Osteocyte (in vitro differentiated cells): ENCODE results near the gene ARID4B. TPM values are rescaled to one million over a fixed set of nuclear protein-coding genes. Genes with fewer than 3 reads are reported as not detected.
"Not testable (repeated sequence)": the region's sequence is repeated elsewhere in the genome, so short reads cannot be mapped to it uniquely, and the experiment has no call there.

ENCODE experiments used
- DNase-seq: peaks from one replicate; pipeline ENCODE4 v3.0.0; 2021; ENCODE audit warnings: mixed read lengths; ENCODE audit not compliant: unreplicated experiment; ENCODE audit errors: extremely low spot score
- H3K27ac Mint-ChIP-seq: one replicate; pipeline ENCODE4 v1.8.0; 2021; ENCODE audit warnings: mild to moderate bottlenecking, mixed read lengths; ENCODE audit not compliant: unreplicated experiment
- H3K27me3 Mint-ChIP-seq: one replicate; pipeline ENCODE4 v1.8.0; 2021; ENCODE audit warnings: mixed read lengths; ENCODE audit not compliant: unreplicated experiment
- H3K36me3 Mint-ChIP-seq: one replicate; pipeline ENCODE4 v1.8.0; 2021; ENCODE audit warnings: mixed read lengths; ENCODE audit not compliant: unreplicated experiment
- H3K4me1 Mint-ChIP-seq: one replicate; pipeline ENCODE4 v1.8.0; 2021; ENCODE audit warnings: mixed read lengths; ENCODE audit not compliant: unreplicated experiment
- H3K4me3 Mint-ChIP-seq: one replicate; pipeline ENCODE4 v1.8.0; 2021; ENCODE audit warnings: mild to moderate bottlenecking, moderate library complexity, mixed read lengths; ENCODE audit not compliant: unreplicated experiment
- H3K9me3 Mint-ChIP-seq: one replicate; pipeline ENCODE4 v1.8.0; 2021; ENCODE audit warnings: mixed read lengths; ENCODE audit not compliant: unreplicated experiment
- total RNA-seq: library from RNA; stranded (reverse); gene quantifications from 2 replicates; pipeline ENCODE4 v1.2.1, GENCODE V29; 2021
- TF ChIP-seq, protein P1 (sequence below): fragments of 200-600 bp; sonication (generic); IDR thresholded peaks from 2 replicates; pipeline ENCODE4 v1.5.0; 2021; ENCODE audit warnings: antibody characterized with exemption, mild to moderate bottlenecking, moderate library complexity

Gene ARID4B
- total RNA-seq, 1 donor from 2014 or later = 41.3 TPM

GRCh38 chr1:235275223-235275622 lies 52.8 kb downstream of the ARID4B start:
- peaks cover 21% of the 10 kb centered on the region for H3K4me1 Mint-ChIP-seq
- H3K27me3 Mint-ChIP-seq = no peaks in the 10 kb centered on the region
- no peak overlapping the region for H3K4me3 Mint-ChIP-seq
- no peak for DNase-seq
- TF ChIP-seq, protein P1, sequence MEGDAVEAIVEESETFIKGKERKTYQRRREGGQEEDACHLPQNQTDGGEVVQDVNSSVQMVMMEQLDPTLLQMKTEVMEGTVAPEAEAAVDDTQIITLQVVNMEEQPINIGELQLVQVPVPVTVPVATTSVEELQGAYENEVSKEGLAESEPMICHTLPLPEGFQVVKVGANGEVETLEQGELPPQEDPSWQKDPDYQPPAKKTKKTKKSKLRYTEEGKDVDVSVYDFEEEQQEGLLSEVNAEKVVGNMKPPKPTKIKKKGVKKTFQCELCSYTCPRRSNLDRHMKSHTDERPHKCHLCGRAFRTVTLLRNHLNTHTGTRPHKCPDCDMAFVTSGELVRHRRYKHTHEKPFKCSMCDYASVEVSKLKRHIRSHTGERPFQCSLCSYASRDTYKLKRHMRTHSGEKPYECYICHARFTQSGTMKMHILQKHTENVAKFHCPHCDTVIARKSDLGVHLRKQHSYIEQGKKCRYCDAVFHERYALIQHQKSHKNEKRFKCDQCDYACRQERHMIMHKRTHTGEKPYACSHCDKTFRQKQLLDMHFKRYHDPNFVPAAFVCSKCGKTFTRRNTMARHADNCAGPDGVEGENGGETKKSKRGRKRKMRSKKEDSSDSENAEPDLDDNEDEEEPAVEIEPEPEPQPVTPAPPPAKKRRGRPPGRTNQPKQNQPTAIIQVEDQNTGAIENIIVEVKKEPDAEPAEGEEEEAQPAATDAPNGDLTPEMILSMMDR = no peak
- no peak overlapping the region for H3K27ac Mint-ChIP-seq
- H3K9me3 Mint-ChIP-seq = no peaks in the 10 kb centered on the region
- H3K36me3 Mint-ChIP-seq = no peaks in the 10 kb centered on the region

- Mint-ChIP-seq H3K4me1 (peaks cover 20% of the 10 kb centered on the region), H3K4me3 (no peak overlapping the region), H3K27me3 (no peaks in the 10 kb centered on the region), H3K36me3 (no peaks in the 10 kb centered on the region), H3K9me3 (no peaks in the 10 kb centered on the region), H3K27ac (no peak overlapping the region)
- TF ChIP-seq, protein P1 = no peak
- DNase-seq = no peak
These were observed 55.1 kb downstream of the ARID4B start for GRCh38 chr1:235272851-235273250.

DNA sequence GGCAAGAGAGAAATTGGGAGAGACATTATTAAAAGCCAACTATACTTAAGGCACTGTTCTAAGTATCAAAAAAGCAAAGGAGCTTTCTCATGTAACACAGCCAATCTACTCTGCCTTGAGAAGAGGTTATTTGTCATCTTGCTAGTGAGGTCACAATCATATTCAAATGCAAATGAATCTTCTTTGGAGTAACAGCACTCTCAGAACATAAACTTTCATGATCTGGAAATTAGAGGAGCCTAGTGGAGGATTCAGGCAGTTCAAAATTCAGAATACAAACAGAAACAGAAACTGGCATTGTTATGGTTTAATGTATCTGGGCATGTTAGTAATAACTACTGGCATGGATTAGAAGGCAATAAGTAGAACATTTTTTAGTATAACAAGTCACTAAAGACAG lies 57.4 kb downstream of the ARID4B start:
- Mint-ChIP-seq H3K36me3 (no peaks in the 10 kb centered on the region), H3K27me3 (no peaks in the 10 kb centered on the region), H3K9me3 (no peaks in the 10 kb centered on the region), H3K4me1 (peaks cover 26% of the 10 kb centered on the region), H3K27ac (peak overlapping the region; percentile 76), H3K4me3 (no peak overlapping the region)
- TF ChIP-seq, protein P1 = peak; percentile 11
- DNase-seq = no peak

DNA sequence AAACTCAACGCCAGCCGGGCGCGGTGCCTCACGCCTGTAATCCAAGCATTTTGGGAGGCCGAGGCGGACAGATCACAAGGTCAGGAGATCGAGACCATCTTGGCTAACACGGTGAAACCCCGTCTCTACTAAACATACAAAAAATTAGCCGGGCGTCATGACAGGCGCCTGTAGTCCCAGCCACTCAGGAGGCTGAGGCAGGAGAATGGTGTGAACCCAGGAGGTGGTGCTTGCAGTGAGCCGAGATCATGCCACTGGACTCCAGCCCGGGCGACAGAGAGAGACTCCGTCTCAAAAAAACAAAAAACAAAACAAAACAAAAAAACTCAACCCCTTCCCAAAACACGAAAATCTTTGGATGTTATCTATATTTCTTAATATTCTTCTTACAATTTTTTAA lies 58.0 kb downstream of the ARID4B start:
- H3K9me3 Mint-ChIP-seq, H3K36me3 Mint-ChIP-seq, H3K27me3 Mint-ChIP-seq, DNase-seq, H3K4me3 Mint-ChIP-seq: not testable (repeated sequence)
- Mint-ChIP-seq H3K4me1 (peaks cover 28% of the 10 kb centered on the region), H3K27ac (peak overlapping the region; percentile 31)

- Mint-ChIP-seq H3K4me3 (no peak overlapping the region), H3K9me3 (no peaks in the 10 kb centered on the region), H3K27me3 (no peaks in the 10 kb centered on the region), H3K36me3 (no peaks in the 10 kb centered on the region), H3K4me1 (peaks cover 28% of the 10 kb centered on the region), H3K27ac (no peak overlapping the region)
- no peak for DNase-seq
- TF ChIP-seq, protein P1 = no peak
These were observed 59.4 kb downstream of the ARID4B start for GRCh38 chr1:235268379-235269125.
